AG04450 (cell line): ENCODE measurements around the gene ANP32B. TPM values are rescaled to one million over a fixed set of nuclear protein-coding genes. Genes with fewer than 3 reads are reported as not detected.
"Not testable (repeated sequence)": the region's sequence is repeated elsewhere in the genome, so short reads cannot be mapped to it uniquely, and the experiment has no call there.

Experiments
- CTCF ChIA-PET: fragments of 300-600, 350-600 bp; formaldehyde crosslinking; extraction: SDS; loops from one replicate; lab custom pipeline; 2022; ENCODE audit warnings: antibody characterized with exemption, inconsistent platforms; lab: Charles Lee
- POLR2A ChIA-PET: fragments of 350-600 bp; formaldehyde crosslinking; extraction: SDS; loops from one replicate; lab custom pipeline; 2021; ENCODE audit warnings: antibody characterized with exemption, inconsistent platforms; lab: Yijun Ruan, JAX
- DNase-seq: peaks from one replicate; pipeline ENCODE4 v3.0.0-alpha.2; 2011; ENCODE audit warnings: low read depth, low spot score
- H3K27ac ChIP-seq: one replicate; pipeline ENCODE4 v1.5.1; 2012; ENCODE audit warnings: low read depth, low read length, control low read depth
- H3K27me3 ChIP-seq: one replicate; pipeline ENCODE4 v1.6.0; 2012; ENCODE audit warnings: low read length; ENCODE audit not compliant: control insufficient read depth, insufficient read depth
- H3K4me3 ChIP-seq: 2 replicates; pipeline ENCODE4 v1.5.1; 2011; ENCODE audit warnings: mild to moderate bottlenecking, low read depth, low read length, control low read depth
- H3K9me3 ChIP-seq: 2 replicates; pipeline ENCODE4 v1.5.1; 2012; ENCODE audit warnings: low read length; ENCODE audit not compliant: control insufficient read depth, insufficient read depth
- polyA plus RNA-seq: library from polyadenylated mRNA; depleted of rRNA; stranded (reverse); fragments of >200 nt; gene quantifications from 2 replicates; pipeline ENCODE4 v1.2.3, GENCODE V29; 2011
- TF ChIP-seq, protein P1 (sequence below): IDR thresholded peaks from 2 replicates; pipeline ENCODE4 v1.5.1; 2011; ENCODE audit warnings: low read depth, low read length, control low read depth, inconsistent platforms

The ANP32B gene
- polyA plus RNA-seq, 1 experiment, result 59.0 TPM

DNA sequence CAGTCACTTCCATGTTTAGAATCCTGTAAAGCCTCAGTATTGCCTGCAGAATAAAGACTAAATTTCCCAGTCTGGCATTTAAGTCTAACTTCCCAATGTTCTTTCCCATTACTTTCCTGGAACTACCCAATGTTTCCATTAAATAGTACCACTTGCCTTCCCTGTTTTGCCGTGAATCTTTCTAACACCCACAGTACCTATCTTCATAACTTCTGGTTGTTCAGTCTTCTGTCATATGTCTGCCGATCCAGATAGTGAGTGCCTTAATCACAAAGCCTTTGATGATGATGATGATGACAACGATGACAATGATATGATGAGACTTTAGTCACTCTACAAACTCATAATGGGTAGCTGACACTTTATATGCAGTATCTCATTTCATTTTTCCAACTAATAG lies 38.5 kb upstream of the ANP32B start:
- CTCF ChIA-PET, result interaction anchor here (3.3 kb wide), 1 partner anchor 21 kb away, joined by 18 read pairs; the partner anchor contains the start of gene TRMO
- Histone ChIP-seq H3K27me3 (peaks cover 24% of the 10 kb centered on the region), H3K4me3 (no peak overlapping the region), H3K9me3 (no peaks in the 10 kb centered on the region), H3K27ac (no peak overlapping the region)
- POLR2A ChIA-PET, result no interaction called here
- TF ChIP-seq, protein P1, sequence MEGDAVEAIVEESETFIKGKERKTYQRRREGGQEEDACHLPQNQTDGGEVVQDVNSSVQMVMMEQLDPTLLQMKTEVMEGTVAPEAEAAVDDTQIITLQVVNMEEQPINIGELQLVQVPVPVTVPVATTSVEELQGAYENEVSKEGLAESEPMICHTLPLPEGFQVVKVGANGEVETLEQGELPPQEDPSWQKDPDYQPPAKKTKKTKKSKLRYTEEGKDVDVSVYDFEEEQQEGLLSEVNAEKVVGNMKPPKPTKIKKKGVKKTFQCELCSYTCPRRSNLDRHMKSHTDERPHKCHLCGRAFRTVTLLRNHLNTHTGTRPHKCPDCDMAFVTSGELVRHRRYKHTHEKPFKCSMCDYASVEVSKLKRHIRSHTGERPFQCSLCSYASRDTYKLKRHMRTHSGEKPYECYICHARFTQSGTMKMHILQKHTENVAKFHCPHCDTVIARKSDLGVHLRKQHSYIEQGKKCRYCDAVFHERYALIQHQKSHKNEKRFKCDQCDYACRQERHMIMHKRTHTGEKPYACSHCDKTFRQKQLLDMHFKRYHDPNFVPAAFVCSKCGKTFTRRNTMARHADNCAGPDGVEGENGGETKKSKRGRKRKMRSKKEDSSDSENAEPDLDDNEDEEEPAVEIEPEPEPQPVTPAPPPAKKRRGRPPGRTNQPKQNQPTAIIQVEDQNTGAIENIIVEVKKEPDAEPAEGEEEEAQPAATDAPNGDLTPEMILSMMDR, result no peak
- no peak for DNase-seq

DNA sequence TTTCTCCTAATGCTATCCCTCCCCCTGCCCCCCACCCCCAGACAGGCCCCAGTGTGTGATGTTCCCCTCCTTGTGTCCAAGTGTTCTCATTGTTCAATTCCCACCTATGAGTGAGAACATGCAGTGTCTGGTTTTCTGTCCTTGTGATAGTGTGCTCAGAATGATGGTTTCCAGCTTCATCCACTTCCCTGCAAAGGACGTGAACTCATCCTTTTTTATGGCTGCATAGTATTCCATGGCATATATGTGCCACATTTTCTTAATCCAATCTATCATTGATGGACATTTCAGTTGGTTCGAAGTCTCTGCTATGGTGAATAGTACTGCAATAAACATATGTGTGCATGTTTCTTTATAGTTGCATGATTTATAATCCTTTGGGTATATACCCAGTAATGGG lies 37.7 kb upstream of the ANP32B start:
- H3K9me3 ChIP-seq, H3K27ac ChIP-seq, DNase-seq, CTCF ChIA-PET, H3K4me3 ChIP-seq, POLR2A ChIA-PET: not testable (repeated sequence)
- H3K27me3 ChIP-seq, result peaks cover 23% of the 10 kb centered on the region

GRCh38 chr9:97947094-97947493 lies 36.0 kb upstream of the ANP32B start:
- POLR2A ChIA-PET, DNase-seq, H3K4me3 ChIP-seq, H3K27ac ChIP-seq, CTCF ChIA-PET, H3K9me3 ChIP-seq: not testable (repeated sequence)
- H3K27me3 ChIP-seq, result peaks cover 15% of the 10 kb centered on the region

DNA sequence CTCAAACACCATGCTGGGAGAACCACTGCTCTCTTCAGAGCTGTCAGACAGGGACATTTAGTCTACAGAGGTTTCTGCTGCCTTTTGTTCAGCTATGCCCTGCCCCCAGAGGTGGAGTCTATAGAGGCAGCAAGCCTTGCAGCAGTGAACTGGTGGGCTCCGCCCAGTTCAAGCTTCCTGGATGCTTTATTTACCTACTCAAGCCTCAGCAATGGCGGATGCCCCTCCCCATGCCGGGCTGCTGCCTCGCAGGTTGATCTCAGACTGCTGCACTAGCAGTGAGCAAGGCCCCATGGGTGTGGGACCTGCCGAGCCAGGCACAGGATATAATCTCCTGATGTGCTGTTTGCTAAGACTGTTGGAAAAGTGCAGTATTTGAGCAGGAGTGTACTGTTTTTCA lies 32.3 kb upstream of the ANP32B start:
- H3K4me3 ChIP-seq, POLR2A ChIA-PET, H3K9me3 ChIP-seq, DNase-seq, H3K27ac ChIP-seq: not testable (repeated sequence)
- H3K27me3 ChIP-seq, result peaks cover 17% of the 10 kb centered on the region
- CTCF ChIA-PET, result interaction anchor here (1.0 kb wide), 1 partner anchor 28 kb away, joined by 4 read pairs; the partner anchor contains the start of gene TRMO

DNA sequence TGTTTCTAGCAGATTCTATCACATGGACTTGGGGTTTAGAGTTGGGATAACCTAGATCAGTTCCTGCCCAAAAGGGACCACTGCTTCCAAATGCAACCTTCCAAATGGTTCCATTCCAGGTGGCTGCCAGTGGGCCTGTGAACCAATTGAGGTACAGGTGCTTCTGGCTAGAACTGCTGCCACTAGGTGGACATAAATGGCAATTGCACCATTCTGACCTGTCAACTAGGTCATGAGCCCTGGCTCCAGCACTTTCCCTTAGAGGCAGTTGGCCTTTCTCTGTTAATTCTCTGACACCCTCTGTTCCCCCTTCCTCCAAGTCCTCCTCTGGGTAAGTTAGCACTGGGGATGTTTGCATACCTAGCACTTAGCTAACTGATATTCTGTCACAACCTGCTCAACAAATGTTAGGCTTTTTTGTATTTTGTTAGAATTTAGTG lies 28.6 kb upstream of the ANP32B start:
- no peak for DNase-seq
- ChIA-PET CTCF (interaction anchor here (0.8 to 1.0 kb wide), 2 partner anchors 31 to 32 kb away, joined by 4 to 6 read pairs; no protein-coding TSS in a partner anchor), POLR2A (no interaction called here)
- Histone ChIP-seq H3K9me3 (peaks cover 7% of the 10 kb centered on the region; the same call in 1 of the 2 replicates), H3K4me3 (no peak overlapping the region), H3K27ac (no peak overlapping the region), H3K27me3 (peaks cover 17% of the 10 kb centered on the region)
- TF ChIP-seq, protein P1, result peak; percentile 39

- TF ChIP-seq, protein P1, result no peak
- POLR2A ChIA-PET, result no interaction called here
- CTCF ChIA-PET, result interaction anchor here (1.0 kb wide), 2 partner anchors 32 to 34 kb away, joined by 3 to 6 read pairs; partner anchors contain the start of gene TRMO
- 0 out of 2 replicates have a peak, but pooled peaks cover under 1% of the 10 kb centered on the region for H3K9me3 ChIP-seq
- H3K27ac ChIP-seq, result no peak overlapping the region
- H3K27me3 ChIP-seq, result peaks cover 14% of the 10 kb centered on the region
- DNase-seq, result no peak
- no peak overlapping the region for H3K4me3 ChIP-seq
Observed at GRCh38 chr9:97956331-97956730, 26.8 kb upstream of the ANP32B start.
